Glomerular endothelial cell (primary cell): Measurements from ENCODE around the gene RAPGEF3. TPM values are rescaled to one million over a fixed set of nuclear protein-coding genes. Genes with fewer than 3 reads are reported as not detected.

ENCODE experiments used
- DNase-seq: peaks from one replicate; pipeline ENCODE4 v3.0.0-alpha.2; 2011; ENCODE audit warnings: low read depth, low spot score; ENCODE audit errors: extremely low read depth
- total RNA-seq: library from RNA; depleted of rRNA; stranded (reverse); fragments of >200 nt; gene quantifications from 2 replicates; pipeline ENCODE4 v1.2.3, GENCODE V29; 2015

RAPGEF3 gene
- total RNA-seq, 1 donor from 2014 or later, result 38.2 TPM

- DNase-seq, result no peak
These were observed 33.4 kb downstream of the RAPGEF3 start, which contains the start of gene ENDOU for GRCh38 chr12:47725091-47725772. ENDOU (minus strand) TSS chr12:47725490; CDS start chr12:47725413, 77 bp downstream.

- DNase-seq, result no peak
These were observed 35.6 kb downstream of the RAPGEF3 start for GRCh38 chr12:47722941-47723631.

- DNase-seq, result no peak
These were observed 36.4 kb downstream of the RAPGEF3 start for GRCh38 chr12:47722136-47722834.

- DNase-seq, result no peak
These were observed 37.2 kb downstream of the RAPGEF3 start for GRCh38 chr12:47721431-47721973.

GRCh38 chr12:47718531-47718930 lies 40.1 kb downstream of the RAPGEF3 start:
- DNase-seq, result no peak

GRCh38 chr12:47717443-47718193 lies 41.1 kb downstream of the RAPGEF3 start:
- DNase-seq, result peak; percentile 66

GRCh38 chr12:47717046-47717442 lies 41.6 kb downstream of the RAPGEF3 start:
- DNase-seq, result no peak

GRCh38 chr12:47715877-47716548 lies 42.7 kb downstream of the RAPGEF3 start:
- DNase-seq, result no peak

- no peak for DNase-seq
These were observed 43.2 kb downstream of the RAPGEF3 start for GRCh38 chr12:47715393-47715876.

- DNase-seq, result no peak
These were observed 43.8 kb downstream of the RAPGEF3 start for GRCh38 chr12:47714826-47715386.

- no peak for DNase-seq
These were observed 46.5 kb downstream of the RAPGEF3 start for GRCh38 chr12:47712171-47712570.

- DNase-seq, result no peak
These were observed 47.2 kb downstream of the RAPGEF3 start for GRCh38 chr12:47711448-47711847.

- DNase-seq, result no peak
These were observed 48.4 kb downstream of the RAPGEF3 start for GRCh38 chr12:47710278-47710677.

GRCh38 chr12:47709671-47710070 lies 49.0 kb downstream of the RAPGEF3 start:
- no peak for DNase-seq

- DNase-seq, result no peak
These were observed 49.4 kb downstream of the RAPGEF3 start for GRCh38 chr12:47709237-47709636.

GRCh38 chr12:47707905-47708543 lies 50.7 kb downstream of the RAPGEF3 start:
- DNase-seq, result no peak

- DNase-seq, result no peak
These were observed 51.3 kb downstream of the RAPGEF3 start for GRCh38 chr12:47707355-47707754.

GRCh38 chr12:47705566-47706425 lies 52.9 kb downstream of the RAPGEF3 start, which contains the start of gene RPAP3:
RPAP3 (minus strand) TSS chr12:47706030; CDS start chr12:47702840, 3,190 bp downstream.
- DNase-seq, result no peak
